Measurements from ENCODE around the gene SARS1.
"Not testable (repeated sequence)": the region's sequence is repeated elsewhere in the genome, so short reads cannot be mapped to it uniquely, and the experiment has no call there.

The SARS1 gene

GRCh38 chr1:109213824-109214693 is at the start of gene SARS1:
Gene SARS1 (plus strand): TSS chr1:109213918. CDS start chr1:109213993, 75 bp downstream.
- peak; percentile 94 for DNase-seq

GRCh38 chr1:109164538-109164937 is 49.2 kb upstream of the SARS1 start:
- DNase-seq: no peak

- DNase-seq: peak; percentile 62
These were observed 46.7 kb upstream of the SARS1 start for GRCh38 chr1:109167001-109167506.

DNA sequence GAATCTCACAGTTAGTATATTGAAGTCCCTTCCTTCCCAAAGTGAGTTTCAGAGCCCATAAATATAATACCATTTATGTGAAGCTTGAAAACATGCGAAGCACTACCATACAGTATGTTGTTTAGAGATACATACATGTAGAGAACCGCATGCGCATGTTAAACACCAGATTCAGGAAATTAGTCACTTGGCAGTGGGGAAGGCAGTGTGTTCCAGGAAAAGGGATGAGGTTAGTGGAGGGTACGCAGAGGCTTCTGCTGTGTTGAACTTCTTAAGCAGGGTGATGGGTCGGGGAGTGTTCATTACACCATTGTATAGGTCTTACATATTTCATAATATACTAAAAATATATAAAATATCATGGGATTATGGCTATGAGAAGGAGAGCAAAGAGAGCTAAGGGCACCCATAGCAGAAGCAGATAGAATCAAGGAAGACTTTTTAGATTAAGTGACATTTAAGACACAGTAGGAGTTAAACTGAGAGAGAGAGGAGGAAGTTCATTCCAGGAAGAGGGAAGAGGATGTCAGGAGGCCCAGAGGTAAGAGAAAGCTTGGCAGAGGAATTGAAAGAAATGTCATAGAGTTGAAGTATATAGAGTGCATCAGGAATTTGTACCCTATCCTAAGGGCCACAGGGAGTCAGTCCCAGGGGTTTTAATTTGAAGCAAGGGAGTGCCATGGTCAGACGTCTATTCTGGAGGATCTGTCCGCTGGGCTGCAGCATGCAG is 43.5 kb upstream of the SARS1 start:
- DNase-seq: no peak

DNA sequence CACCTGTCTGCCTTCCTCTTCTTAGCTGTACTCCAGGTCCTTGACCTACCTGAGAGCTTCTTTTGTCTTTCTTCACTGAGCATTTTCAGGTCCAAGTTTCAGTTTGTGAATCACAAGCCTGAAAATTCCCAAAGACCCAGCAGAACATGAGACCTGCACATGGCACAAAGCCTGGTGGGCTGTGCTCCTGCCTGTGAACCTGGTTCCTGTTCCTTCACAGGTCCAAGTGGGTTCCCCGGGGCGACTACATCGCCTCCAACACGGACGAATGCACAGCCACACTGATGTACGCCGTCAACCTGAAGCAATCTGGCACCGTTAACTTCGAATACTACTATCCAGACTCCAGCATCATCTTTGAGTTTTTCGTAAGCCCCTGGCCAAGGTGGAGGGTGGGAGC is 42.1 kb upstream of the SARS1 start:
- no peak for DNase-seq

GRCh38 chr1:109176349-109176748 is 37.4 kb upstream of the SARS1 start:
- DNase-seq: not testable (repeated sequence)

GRCh38 chr1:109180715-109181084 is 33.0 kb upstream of the SARS1 start:
- not testable (repeated sequence) for DNase-seq

- no peak for DNase-seq
These were observed 32.5 kb upstream of the SARS1 start for GRCh38 chr1:109181085-109181806.

GRCh38 chr1:109181807-109182163 is 31.9 kb upstream of the SARS1 start:
- DNase-seq: no peak

GRCh38 chr1:109183058-109183738 is 30.5 kb upstream of the SARS1 start:
- DNase-seq: no peak

DNA sequence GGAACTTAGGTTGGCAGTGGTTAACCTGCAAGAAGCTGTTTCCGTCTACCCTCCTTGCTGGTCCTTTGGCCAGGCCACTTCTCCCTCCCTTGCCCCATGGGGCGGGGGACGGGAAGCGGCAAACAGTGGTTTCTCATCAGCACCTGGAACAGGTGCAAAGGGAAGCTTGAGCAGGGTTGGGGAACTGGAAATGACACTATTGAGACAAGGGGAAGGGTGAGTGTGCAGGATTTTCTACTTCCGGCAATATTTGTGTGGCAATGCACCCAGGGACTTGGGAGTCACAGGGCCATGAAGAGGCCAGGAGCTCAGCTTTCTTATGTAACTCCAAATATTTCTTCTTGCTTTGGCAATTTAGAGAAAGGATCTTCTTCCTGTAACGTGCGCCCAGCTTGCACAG is 29.0 kb upstream of the SARS1 start:
- no peak for DNase-seq

GRCh38 chr1:109185357-109185756 is 28.4 kb upstream of the SARS1 start:
- DNase-seq: no peak

GRCh38 chr1:109185990-109186732 is 27.6 kb upstream of the SARS1 start:
- no peak for DNase-seq

DNA sequence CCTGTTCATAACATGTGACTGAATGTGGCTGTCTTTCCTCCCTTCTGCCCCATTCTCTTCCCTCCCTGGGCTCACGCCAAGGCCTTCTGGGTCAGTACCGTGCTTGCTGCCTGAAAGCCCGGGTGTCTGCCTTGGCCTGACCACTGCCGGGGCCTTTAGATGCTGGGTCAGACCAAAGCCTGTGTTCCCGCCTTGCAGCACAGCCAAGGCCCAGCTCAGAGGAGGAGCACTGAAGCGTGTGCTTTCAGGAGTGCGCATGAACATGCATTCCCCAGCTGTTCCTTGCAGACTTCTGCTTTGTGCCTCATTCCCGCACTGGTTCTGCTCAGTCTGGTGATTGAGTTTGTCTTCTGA is 27.0 kb upstream of the SARS1 start:
- DNase-seq: no peak

- DNase-seq: no peak
These were observed 26.6 kb upstream of the SARS1 start for GRCh38 chr1:109187127-109187526.

- DNase-seq: no peak
These were observed 25.5 kb upstream of the SARS1 start for GRCh38 chr1:109188200-109188599.

GRCh38 chr1:109188781-109189180 is 24.9 kb upstream of the SARS1 start:
- no peak for DNase-seq

DNA sequence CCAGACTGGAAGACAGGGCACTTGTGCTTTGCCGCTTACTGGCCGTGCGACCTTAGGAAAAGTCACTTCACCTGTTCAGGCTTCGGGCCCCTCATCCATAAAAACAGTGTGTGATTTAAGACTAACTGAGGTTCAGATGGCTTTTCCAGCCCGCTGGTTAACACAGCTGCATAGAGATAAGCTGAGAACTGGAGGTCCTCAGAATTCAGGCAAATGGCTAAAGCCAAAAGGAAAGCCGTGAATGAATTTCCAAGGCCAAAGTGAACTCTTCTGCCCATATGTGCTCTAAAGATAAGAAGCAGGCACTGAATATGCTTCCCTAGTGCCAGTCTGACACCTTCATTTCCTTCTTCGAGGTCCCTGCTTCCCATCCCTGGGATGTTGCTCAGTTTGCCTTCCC is 23.5 kb upstream of the SARS1 start:
- DNase-seq: no peak

- DNase-seq: no peak
These were observed 22.3 kb upstream of the SARS1 start for GRCh38 chr1:109191377-109191776.

DNA sequence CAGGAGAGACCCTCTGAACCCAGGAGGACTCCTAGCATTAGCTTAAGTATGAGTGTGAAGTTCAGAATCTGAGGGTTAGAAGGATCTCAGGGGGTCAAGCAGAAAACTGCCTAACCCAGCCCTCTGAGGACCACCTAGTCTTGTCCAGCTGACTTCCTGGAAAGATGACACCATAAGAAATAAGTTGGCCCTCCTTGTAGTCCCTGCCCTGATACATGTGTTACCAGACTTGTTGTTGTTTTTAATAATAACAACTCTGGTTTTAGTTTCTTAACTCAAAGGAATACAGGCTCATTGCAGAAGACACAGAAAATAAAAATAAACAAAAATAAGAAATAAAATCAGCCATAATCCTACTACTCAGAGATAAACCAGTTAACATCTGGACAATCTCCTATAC is 21.8 kb upstream of the SARS1 start:
- DNase-seq: no peak

DNA sequence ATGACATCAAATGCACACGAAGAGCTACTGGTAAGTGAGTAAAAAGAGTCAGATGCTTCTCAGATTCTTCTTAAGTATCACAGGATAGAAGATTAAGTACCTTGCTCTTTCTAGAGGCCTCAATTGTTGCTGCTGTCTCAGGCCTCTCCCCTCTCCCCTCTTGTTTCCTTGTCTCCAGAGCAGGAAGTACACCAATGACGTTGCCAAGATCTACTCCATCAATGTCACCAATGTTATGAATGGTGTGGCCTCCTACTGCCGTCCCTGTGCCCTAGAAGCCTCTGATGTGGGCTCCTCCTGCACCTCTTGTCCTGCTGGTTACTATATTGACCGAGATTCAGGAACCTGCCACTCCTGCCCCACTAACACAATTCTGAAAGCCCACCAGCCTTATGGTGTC is 21.3 kb upstream of the SARS1 start:
- no peak for DNase-seq
